GM12874 (cell line): ENCODE results near the gene SLC7A5.

Experiments
- TF ChIP-seq, protein P1 (sequence below): IDR thresholded peaks from 2 replicates; pipeline ENCODE4 v1.5.1; 2011; ENCODE audit warnings: low read depth, mild to moderate bottlenecking, control low read depth, low read length, moderate library complexity; ENCODE audit not compliant: insufficient read depth

The SLC7A5 gene

DNA sequence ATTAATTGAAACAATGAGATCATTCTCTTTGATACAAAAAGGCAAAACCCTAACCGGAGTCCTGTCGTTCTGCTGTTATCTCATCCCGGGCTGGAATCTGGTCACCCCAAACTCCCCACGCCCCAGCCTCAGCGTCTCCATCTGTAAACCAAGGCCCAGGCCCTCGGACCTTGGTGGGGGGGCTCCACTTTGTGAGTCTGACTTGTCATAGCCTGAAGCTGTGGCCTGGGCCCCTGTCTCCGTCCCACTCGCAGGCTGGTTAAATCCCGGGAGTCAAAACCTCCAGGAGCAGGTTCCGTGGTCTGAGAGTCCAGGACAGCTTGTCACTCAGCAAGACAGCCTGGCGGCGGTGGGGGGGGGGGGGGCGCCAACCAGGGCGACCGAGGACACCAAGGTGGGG is 50.0 kb downstream of the SLC7A5 start:
- TF ChIP-seq, protein P1, sequence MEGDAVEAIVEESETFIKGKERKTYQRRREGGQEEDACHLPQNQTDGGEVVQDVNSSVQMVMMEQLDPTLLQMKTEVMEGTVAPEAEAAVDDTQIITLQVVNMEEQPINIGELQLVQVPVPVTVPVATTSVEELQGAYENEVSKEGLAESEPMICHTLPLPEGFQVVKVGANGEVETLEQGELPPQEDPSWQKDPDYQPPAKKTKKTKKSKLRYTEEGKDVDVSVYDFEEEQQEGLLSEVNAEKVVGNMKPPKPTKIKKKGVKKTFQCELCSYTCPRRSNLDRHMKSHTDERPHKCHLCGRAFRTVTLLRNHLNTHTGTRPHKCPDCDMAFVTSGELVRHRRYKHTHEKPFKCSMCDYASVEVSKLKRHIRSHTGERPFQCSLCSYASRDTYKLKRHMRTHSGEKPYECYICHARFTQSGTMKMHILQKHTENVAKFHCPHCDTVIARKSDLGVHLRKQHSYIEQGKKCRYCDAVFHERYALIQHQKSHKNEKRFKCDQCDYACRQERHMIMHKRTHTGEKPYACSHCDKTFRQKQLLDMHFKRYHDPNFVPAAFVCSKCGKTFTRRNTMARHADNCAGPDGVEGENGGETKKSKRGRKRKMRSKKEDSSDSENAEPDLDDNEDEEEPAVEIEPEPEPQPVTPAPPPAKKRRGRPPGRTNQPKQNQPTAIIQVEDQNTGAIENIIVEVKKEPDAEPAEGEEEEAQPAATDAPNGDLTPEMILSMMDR, result no peak

DNA sequence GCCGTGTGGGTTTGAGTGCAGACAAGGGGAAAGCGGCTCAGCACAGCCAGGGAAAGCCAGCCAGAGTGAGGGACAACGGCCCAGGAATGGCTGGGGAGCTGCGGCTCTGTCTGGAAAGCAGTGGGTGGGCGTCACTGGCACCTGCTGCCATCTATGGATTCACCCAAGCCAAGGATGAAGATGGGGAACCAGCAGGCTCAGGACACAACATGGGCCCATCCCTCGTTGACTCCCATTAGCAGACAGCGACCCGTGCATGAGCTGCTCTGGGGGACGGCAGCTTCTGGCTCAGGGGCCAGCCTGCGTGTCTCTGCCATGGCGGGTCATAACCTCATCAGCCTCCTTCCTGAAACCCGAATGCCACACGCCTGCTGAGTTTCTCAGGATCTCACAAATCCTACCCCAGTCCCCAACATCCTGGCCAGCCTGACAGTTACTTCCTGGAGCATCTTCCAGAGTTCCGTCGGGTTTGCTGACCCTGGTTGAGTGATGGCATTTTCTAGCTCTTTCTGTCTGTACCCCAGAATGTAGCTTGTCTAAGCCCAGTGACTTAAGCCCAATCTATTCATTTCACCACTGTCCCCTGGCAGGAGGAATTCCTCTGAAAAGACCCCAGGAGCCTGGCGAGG is 50.7 kb downstream of the SLC7A5 start:
- TF ChIP-seq, protein P1, result no peak

DNA sequence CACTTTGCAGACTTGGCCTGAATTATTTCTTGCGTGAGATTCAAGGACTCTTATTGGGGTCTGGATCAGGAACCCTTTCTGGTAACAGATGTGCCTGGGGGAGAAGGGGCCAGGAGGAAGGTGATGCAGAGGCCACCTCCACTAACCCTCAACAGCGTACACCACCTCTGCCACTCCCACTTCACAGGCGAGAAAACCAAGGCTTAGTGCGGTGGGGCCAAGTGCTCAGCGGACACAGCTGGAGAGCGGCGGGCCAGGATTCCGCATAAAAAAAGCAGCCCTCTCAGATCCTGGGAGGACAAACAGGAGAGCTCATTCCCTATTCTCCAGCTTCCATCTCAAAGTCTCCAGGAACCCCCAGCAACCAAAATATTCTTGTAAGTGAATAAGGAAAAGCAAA is 51.4 kb downstream of the SLC7A5 start:
- TF ChIP-seq, protein P1, result no peak

- TF ChIP-seq, protein P1, result no peak
These were observed 52.7 kb downstream of the SLC7A5 start for GRCh38 chr16:87816507-87817100.

- TF ChIP-seq, protein P1, result no peak
These were observed 53.7 kb downstream of the SLC7A5 start for GRCh38 chr16:87815567-87815966.

DNA sequence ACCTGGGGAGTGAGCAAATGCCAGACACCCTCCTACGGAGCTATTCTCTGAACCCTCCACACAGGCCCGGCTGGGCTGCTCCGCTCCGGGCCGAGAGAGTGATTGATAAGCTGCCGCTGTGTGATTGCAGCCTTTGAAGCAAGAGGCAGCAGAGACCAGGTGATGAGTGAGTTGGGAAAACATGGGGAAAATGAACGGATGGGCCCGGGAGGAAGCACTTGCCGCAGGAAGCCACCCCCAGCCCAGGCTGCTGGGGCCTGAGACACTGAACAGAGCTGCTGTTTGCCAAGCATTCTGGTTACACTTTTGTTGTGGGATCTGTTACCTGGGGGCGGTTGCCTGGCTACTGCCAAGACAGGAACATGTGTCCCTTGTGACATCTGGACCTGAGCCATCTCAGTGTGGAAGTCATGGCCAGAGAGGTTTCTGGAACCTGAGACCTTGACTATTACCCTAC is 57.1 kb downstream of the SLC7A5 start:
- TF ChIP-seq, protein P1, result no peak

- TF ChIP-seq, protein P1, result no peak
These were observed 60.0 kb downstream of the SLC7A5 start for GRCh38 chr16:87809150-87809902.
